ENCODE data around the gene CHST15. TPM values are rescaled to one million over a fixed set of nuclear protein-coding genes. Genes with fewer than 3 reads are reported as not detected.

The CHST15 gene
- total and polyA plus RNA-seq, 2 of the 13 experiments (the other 11 are each of a cell fraction or from before 2014, with no cell fraction given): 1.4 to 94.7 TPM

GRCh38 chr10:124020981-124021815, 72.2 kb downstream of the CHST15 start (continued):
- TF ChIP-seq, protein P1, sequence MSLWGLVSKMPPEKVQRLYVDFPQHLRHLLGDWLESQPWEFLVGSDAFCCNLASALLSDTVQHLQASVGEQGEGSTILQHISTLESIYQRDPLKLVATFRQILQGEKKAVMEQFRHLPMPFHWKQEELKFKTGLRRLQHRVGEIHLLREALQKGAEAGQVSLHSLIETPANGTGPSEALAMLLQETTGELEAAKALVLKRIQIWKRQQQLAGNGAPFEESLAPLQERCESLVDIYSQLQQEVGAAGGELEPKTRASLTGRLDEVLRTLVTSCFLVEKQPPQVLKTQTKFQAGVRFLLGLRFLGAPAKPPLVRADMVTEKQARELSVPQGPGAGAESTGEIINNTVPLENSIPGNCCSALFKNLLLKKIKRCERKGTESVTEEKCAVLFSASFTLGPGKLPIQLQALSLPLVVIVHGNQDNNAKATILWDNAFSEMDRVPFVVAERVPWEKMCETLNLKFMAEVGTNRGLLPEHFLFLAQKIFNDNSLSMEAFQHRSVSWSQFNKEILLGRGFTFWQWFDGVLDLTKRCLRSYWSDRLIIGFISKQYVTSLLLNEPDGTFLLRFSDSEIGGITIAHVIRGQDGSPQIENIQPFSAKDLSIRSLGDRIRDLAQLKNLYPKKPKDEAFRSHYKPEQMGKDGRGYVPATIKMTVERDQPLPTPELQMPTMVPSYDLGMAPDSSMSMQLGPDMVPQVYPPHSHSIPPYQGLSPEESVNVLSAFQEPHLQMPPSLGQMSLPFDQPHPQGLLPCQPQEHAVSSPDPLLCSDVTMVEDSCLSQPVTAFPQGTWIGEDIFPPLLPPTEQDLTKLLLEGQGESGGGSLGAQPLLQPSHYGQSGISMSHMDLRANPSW (CRISPR knock-in tag; IDR thresholded peaks at IDR 0.05; ENCODE audit: borderline replicate concordance): no peak
- TF ChIP-seq AHR (CRISPR knock-in tag; IDR thresholded peaks at IDR 0.05) (no peak), RFX5 (IDR thresholded peaks at IDR 0.05; ENCODE audit: low read depth, low read length) (no peak), ZNF550 (CRISPR knock-in tag; IDR thresholded peaks at IDR 0.05; ENCODE audit: borderline replicate concordance) (no peak)
- TF ChIP-seq, protein P2, sequence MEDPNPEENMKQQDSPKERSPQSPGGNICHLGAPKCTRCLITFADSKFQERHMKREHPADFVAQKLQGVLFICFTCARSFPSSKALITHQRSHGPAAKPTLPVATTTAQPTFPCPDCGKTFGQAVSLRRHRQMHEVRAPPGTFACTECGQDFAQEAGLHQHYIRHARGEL (CRISPR knock-in tag; IDR thresholded peaks at IDR 0.05): no peak

DNA sequence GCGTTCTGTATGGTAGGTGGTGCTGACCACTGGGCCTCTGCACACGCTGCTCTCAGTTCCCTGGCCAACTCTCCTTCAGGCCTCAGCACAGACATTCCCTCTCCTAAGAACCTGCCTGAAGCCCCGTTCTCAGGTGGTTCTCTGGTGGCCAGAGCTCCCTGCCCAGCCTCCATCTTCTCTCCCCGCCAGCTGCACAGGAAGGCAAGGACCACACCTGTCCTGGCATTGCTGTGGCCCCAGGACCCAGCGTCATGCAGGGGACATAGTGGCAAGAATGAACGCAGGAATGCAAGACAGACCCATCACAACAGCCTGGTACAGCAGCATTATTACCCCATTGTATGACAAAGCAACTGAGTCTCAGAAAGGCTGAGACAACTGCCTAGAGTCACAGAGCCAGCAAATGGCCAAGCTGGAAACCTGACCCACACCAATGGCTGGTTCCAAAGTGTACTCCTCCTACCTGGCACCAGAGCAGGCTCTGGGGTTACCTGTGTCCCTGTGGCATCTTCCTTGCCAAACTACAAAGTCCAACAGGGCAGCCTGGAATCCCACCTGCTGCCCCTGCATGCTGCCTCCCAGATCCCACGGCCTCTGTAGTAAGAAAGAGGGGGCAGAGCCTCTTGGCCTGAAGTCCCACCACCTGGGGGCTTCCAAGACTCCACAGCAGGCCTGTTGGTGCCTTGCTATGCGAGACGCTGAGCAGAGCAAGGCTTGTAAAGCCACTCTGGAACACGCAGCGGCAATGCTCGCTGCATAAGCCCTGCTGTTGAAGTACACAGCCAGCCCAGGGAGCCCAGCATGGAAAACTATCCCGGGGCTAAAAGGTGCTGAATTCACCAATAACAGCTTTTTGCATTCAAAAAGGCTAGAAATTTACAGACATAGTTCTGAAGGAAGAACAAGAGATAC, 73.3 kb downstream of the CHST15 start:
- H3K4me3 ChIP-seq (replicated peaks in 1 of 3; ENCODE audit: insufficient read depth in 1 of 3, low read depth in 2 of 3, low read length in 3 of 3): no peak overlapping the region
- H4K20me1 ChIP-seq (ENCODE audit: insufficient read depth, low read length): peaks cover 14% of the 10 kb centered on the region; the same call in 1 of the 2 replicates
- no TSS peak for BruUV-seq (replicated peaks)
- H3K4me1 ChIP-seq (ENCODE audit: insufficient read depth, low read length): no peaks in the 10 kb centered on the region
- FAIRE-seq (no peak), DNase-seq (ENCODE audit: low spot score) (no peak), ATAC-seq (no peak)
- TF ChIP-seq SIX4 (CRISPR knock-in tag; IDR thresholded peaks at IDR 0.05): no peak
- no peak for TF ChIP-seq MYNN (CRISPR knock-in tag; IDR thresholded peaks at IDR 0.05; ENCODE audit: low read depth)
- no peak for TF ChIP-seq ZNF430 (CRISPR knock-in tag; IDR thresholded peaks at IDR 0.05)
- TF ChIP-seq ATAD3A (CRISPR knock-in tag; IDR thresholded peaks at IDR 0.05): no peak
- no peak for TF ChIP-seq ZNF556 (CRISPR knock-in tag; IDR thresholded peaks at IDR 0.05; ENCODE audit: borderline replicate concordance)
- TF ChIP-seq SOX13 (IDR thresholded peaks at IDR 0.05): no peak
- no peak for TF ChIP-seq SOX13 (CRISPR knock-in tag; conservative IDR thresholded peaks at IDR 0.05 in 1 of 2, IDR thresholded peaks at IDR 0.05 in 1 of 2)
- no peak for TF ChIP-seq ZMYM4 (CRISPR knock-in tag; IDR thresholded peaks at IDR 0.05)
- TF ChIP-seq KDM3A (CRISPR knock-in tag; IDR thresholded peaks at IDR 0.05; ENCODE audit: low read depth): no peak
- no peak for TF ChIP-seq KDM5B (CRISPR knock-in tag; IDR thresholded peaks at IDR 0.05; ENCODE audit: borderline replicate concordance)
- TF ChIP-seq SKI (IDR thresholded peaks at IDR 0.05; ENCODE audit: partially characterized antibody): no peak
- H2AFZ ChIP-seq (ENCODE audit: low read length): no peak overlapping the region
- 99% methylated on average over 9 of the region's 13 CpGs for WGBS (ENCODE audit: low lambda C conversion rate)
- in situ Hi-C loops (cut with HindIII; ENCODE audit: extremely low pct_ligation_motif_present, low pct_unique_long_range_greater_than_20kb): no loop called here
- no peak overlapping the region for H3K9ac ChIP-seq (ENCODE audit: insufficient read depth, low read depth, low read length)
- no peaks in the 10 kb centered on the region for H3K9me3 ChIP-seq (ENCODE audit: low read length)
- ChIA-PET CTCF (ENCODE audit: low intra/inter-chr PET ratio, low total read pairs) (no interaction called here), POLR2A (no interaction called here)
- H3K27me3 ChIP-seq (ENCODE audit: control insufficient read depth in 1 of 2, insufficient read depth in 2 of 2, low read length in 2 of 2): no peaks in the 10 kb centered on the region
- intact Hi-C loops (cut with micrococcal nuclease; ENCODE audit: unreplicated experiment): loop anchor here (10.0 kb wide), 1 partner anchor 135 kb away; no protein-coding TSS in a partner anchor
- no peak overlapping the region for H3K4me2 ChIP-seq (ENCODE audit: low read depth, low read length)
- H3K36me3 ChIP-seq (replicated peaks in 1 of 2; ENCODE audit: control insufficient read depth in 1 of 2, insufficient read depth in 2 of 2, low read length in 2 of 2): peaks cover 36 to 56% of the 10 kb centered on the region in 2 experiments
- H3K79me2 ChIP-seq (ENCODE audit: insufficient read depth, low read length): no peaks in the 10 kb centered on the region
- no peak overlapping the region for H3K27ac ChIP-seq (ENCODE audit: extremely low read length, insufficient read depth, low read length)

All from HepG2 (cell line).